HG03342 (cell line): Measurements from ENCODE around the gene ENDOD1.

Source experiments
- ATAC-seq: cut with Tn5 transposase; IDR thresholded peaks from one replicate; pipeline ENCODE4 v1.9.1; 2021; ENCODE audit warnings: mild to moderate bottlenecking, moderate library complexity; ENCODE audit not compliant: unreplicated experiment

The ENDOD1 gene

DNA sequence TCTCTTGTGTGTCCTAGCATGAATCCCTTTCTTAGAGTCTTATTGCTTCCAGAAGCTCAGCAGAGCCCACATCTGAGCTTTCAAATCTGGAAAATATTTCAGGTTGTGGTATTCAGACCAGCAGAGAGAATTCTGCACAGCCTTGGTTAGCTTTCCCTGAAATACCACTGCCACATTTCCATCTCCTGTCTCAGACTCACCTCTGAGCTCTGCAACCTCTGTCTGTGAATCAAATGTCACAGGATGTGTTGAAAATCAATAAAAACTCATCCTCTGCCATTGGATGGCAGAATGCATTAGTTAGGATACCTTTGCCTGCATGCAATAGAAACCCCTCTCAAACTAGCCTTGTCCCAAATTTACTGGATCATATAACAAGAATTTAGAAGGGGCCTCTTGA, 47.7 kb downstream of the ENDOD1 start:
- ATAC-seq = no peak

DNA sequence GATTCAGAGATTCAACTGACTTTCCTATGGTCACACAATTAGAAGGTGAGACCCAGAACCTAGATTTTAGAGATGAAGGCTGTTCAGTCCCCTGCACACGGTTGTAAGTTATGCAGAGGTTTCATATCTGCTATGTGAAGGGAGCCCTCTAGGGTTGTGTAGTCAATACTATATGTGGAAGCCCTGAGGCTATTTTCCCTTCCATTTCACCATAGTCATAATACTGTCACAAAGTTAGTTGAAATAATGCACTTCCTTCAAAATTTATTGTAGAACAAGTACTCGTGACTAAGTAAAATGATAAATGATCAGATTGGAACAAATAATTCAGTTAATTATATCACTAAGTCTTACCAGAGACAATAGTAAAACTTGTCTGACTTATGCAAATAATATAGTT, 48.8 kb downstream of the ENDOD1 start:
- ATAC-seq = peak; percentile 84

DNA sequence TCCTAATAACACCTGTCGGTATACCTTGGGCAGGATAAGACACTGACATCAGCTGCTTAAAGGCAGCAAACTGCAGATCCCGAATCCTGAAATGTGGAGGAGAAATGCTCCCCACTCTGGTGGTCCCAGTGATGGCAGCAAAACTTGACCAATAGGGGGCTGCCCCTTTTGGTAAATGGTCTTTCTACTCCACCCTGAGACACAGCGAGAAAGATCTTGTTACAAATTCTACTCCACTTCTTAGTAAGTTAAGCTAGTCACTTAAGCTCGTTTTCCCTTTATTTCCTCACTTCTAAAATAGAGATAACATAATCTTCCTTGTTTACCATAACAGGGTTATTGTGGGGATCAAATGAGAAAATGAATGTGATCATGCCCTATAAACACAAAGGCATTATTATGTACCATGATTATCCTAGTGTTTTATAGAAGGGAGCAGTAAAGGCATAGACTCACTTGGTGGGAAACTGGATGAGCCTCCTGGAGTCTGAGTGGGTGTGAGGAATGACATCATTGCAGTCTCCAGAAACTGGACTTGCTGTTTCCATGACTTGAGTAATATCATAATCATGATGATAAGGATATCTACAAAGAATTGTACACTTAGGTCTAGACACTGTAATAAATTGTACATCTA, 50.9 kb downstream of the ENDOD1 start:
- no peak for ATAC-seq

DNA sequence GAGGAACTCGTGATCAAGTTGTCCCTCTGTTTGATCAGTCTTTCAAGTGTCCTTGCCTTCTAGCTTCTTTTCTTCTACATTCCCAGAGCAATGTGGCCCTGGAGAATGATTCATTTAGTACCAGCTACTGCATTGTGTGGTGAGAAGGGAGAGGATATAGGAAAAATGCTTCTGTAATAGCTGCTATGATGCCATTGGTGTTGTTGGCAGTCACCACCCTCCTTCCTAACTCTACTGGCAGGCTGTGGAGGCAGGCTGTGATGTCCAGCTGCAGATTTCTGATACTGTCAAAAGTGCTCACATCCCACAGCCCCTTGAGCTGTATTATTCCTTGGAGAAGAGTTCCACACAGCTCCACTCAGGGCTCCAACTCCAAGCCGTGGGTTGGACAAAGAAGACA, 52.8 kb downstream of the ENDOD1 start:
- ATAC-seq = no peak

DNA sequence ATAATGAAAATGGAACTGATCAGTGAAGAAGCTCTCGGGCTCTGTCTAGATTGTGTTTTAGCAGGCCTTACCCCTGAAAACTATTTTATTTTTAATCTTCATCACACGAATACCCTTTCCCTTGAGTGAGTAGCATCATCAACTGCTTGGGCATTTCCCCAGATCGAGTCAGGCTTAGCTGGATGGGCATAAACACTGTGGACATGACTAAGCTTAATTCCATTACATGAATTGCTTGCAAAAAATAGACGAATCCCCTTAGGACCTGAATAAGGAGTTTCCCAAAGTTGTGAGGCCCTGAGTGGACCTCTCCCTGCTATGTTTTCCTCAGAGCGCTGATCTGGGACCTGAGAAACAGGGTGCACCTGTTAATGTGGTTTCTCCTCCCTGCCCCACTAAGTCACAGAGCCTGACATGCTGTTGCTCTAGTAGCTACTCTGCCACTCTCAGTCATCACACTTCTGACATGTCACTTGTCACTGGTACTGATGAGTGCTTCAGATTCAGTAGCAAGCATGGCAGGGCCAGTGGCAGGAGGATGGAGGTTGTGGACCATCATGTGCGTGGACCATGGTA, 53.5 kb downstream of the ENDOD1 start:
- no peak for ATAC-seq

DNA sequence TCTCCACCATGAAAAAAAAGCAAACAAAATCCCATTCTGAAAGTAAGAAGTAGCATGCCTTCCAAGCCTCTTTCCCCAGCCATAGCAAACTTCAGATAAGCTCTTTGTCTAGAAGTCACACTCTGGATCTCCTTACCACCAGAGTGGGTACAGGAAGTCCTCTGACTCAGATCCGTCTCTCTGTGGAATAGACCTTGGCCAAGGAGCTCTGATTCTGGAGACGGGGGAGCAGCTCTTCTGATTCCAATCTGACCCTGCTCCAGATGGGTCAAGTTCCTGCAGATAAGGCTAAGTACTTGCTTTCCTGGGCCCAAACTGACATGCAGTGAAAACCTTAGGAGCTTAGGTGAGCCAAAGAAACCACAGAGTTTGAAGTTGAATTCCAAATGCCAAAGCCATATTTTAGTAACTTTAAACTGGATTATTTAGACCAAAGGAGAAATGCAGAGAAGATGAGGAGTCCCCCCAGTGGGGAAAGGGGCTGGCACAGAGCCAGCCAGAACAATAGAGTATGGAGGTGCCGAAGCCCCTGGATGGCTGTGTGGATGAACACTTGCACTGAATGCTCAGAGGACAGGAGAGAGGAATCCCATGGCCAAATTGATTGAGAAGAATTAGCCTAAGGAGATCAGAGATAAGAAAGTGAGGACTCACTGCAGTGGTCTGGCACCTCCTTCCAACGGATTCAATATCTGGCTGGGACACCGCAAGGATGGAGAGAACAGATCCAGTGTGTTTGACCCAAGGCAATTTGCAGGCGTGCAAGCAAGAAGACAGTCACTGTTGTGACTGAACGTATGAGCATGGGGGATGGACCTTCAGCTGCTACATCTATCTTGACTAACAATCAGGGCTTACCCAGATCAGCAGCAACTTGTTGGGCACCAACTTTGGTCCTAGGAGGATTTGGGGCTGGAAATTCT, 54.9 kb downstream of the ENDOD1 start:
- no peak for ATAC-seq

DNA sequence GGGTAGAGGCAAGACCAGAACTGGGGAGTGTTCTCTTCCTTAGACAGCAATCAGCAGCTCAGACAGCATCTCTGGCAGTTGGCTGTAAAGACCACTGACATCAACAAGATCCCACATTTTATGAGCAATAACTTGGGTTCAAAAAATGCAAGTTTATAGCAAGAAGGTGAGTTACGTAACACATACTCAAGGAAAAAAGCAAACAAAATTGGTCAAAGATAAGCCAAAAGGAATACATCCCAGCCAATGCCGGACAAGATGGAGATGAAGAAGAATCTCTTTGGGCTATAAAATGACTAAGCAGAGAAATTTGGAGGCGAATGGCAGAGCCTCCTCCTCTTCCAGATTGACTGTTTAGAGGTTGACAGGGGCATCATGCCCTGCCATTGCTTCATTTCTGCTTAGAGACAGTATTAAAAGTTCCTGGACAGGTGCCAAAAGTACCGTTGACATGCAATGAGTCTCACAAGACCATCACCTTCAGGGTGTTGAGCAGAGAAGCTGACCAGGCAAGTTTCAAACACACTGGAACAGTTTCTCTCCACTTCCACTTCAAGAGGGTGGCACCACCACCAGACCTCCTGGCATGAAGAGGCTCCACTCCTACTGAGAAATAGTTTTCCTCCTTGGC, 55.9 kb downstream of the ENDOD1 start:
- no peak for ATAC-seq

DNA sequence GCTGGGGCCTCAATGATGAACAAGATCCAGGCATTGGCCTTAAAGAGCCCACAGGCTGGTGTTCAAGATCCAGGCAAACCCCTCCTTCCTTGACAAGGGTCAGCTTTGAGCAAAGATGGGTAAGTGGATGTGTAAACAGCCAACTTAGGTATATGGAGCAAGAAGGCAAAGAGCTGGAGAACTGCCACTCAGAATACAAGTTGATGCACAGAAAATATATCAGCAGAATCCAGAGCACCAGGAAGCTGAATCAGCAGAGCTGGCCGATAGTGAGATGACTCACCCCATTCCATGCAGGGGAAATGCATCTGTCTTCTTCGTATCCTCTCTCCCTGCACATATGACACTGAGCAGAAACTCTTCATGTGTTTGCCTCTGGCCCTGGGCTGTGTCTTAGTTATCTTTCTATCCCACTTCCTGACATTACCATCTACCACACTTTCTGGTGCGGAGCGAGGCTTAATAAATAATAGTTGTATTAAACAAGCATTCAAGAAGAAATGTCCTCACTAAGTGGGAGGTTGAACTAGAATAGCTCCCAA, 57.8 kb downstream of the ENDOD1 start:
- no peak for ATAC-seq

DNA sequence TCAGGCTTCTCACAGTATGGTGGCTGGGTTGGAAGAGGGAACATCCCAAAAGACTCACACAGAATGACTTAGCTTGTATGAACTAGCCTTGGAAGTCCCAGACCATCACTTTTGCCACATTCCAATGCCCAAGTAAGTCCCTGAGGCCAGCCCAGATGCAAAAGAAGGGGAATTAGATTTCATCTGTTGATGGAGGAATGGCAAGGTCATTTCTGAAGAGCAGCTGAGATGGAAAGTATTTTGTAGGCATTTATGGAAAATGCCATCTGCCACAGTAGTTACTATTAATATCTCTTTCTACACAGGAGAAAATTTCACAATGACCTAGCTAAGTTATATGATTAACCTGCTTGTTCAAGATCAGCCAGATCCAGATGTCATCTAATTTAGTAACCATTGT, 58.8 kb downstream of the ENDOD1 start:
- ATAC-seq = no peak

DNA sequence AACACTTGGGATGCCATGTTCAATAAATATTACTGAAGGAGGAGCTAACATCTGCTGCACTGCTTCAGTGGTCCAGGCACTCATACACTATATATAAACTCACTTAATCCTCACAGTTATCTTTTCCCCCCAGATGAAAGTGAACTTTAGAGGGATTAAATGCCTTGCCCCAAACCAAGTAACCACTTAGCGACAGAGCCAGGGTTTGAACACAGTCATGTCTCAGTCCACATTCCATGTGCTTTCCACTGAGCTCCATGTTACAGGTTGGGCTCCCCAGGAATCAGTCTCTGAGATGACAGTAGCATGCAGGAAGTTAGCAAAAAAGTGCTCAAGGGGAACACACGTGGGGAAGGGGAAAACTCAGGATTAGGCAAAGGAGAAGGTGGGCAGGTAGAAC, 59.3 kb downstream of the ENDOD1 start:
- ATAC-seq = no peak

DNA sequence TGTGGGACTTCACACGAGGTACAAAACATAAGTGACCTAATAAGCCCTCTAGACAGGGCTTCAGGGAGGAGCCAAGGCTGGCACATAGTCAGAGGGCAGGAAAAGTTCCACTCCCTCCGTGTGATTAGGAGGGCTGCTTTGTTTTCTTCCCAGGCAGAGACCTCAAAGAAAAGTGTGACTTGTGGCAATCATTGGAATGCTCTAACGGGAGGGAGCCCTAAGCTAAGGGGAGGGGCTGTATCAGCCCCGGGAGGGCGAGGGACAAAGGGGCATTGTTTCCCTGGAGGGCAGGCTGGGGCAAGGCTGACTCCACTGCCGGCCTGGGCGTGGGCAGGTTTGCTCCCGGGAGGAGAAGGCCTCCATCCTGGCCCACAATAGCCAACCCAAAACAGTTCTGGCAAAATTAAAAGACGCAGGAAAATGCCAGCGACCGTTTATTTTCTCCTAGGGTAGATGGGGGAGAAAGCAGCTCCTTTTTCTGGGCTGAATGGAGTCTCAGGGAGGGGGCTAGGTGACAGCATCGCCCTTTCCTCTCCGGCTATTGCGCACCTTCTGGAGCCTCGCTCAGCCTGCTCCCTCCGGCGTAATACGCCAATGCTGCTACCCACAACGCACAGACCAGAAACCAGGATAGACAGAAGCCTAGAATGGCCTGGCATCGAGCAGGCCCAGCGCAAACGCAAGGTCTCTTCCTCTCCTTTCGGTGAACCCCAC, 60.2 kb downstream of the ENDOD1 start:
- ATAC-seq = no peak

DNA sequence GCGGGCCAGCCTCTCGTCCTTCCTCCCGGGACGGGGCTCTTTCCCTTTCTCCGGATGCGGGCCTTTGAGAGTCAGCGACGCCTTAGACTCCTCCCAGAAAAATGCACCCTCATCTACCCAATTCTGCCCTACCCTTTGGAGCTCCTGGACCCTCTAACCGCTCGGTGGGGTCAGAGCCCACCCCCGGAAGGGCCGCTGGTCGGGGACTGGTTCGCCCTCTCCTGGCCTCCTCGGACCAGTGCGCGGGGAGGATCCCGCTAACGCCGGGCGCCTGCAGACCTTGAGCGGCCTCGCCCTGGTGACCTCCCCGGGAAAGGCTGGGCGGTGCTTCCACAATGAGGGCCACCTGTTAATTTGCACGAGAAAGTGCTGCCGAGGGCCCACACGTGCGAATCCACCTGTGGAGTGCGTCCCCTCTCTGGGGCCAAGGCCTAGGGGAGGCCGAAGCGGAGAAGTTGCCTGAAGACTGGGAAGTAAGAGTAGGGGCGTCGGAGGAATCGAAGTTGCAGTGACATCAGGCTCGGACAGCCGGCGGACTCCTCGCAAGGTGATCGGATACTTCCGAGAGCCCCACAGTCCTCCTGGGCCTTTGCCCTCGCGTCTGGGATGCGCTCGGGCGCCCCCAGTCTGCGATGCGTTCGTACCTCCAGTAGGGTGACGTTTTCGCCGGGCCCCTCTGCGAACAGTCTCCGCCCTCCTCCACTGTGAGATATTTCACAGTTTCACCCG, 61.5 kb downstream of the ENDOD1 start:
- peak; percentile 86 for ATAC-seq

DNA sequence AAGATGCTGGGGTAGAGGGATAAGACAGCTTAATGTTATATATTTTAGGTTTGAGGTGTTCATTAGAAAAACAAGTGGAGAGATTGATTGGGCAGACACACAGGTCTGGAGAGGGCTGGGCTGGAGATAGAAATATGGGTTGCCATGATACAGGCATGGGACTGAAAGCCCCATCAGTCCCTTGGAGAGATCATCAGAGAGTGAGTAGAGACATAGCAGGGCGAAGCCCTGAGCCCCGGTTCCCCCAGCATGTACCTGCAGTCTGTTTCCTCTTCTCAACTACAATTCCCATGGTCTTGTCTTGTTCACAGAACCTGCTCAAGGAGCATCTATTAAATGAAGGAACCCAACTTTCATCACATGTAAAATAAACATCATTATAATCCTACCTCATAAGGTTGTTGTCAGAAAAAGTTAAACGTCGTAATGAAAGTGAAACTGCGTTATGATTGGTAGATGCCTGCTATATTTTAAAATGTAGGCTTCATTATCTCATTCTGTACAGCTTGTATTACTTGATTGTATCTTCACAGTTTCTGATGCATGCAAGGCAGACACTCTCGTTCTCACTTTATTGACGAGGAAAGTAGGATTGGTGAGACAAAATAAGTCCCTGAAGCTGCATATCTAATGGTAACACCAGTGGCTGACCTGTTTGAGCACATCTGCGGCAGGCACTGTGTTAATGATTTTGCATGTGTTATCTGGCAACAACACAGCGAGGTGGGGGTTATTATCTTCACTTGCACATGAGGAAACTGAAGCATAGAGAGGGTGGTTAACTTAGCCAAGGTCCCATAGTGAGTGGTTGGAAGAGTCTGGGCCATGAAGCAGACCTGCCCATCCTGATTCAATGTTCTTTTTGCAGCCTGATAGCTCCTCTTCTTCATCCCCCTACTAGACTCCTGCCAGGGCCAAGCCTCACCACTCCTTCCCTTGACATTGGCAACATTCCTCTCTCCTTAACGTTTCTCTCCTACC, 63.5 kb downstream of the ENDOD1 start:
- ATAC-seq = no peak

DNA sequence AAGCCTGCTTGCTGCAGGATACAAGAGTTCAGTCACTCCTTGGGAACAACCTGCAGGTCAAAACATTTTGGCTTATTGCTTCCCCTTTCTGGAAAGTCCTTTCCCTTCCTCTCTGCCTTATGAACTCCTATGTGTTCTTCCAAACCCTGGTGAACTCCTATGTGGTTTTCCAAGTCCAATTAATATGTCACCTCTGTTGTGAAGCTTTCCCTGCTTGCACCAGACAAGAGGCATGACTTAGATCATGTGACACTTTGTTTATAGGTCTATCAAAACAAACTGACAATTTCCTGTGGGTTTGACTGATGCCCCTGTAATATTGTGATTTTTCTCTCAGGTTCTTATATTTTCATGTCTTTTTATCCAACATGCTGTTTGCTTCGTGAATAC, 64.2 kb downstream of the ENDOD1 start:
- ATAC-seq = no peak

DNA sequence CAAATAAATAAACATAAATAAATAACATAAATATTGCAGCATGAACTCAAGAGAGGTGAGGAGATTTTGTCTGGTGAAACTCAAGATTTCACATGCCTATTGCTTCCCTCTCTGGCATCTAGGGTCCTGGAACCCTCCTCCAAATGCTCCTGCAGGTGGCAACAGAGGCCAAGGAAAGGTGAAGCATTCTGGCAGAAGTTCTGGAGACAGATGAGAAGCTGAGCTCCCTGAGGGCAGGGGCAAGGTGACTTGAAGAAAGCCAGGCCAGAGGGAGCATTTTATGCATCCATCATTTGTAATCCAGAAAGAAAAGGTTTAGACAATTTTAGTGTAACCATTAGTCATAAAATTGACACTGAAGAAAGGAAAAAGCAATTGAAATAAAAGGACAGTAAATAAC, 64.9 kb downstream of the ENDOD1 start:
- ATAC-seq = no peak

DNA sequence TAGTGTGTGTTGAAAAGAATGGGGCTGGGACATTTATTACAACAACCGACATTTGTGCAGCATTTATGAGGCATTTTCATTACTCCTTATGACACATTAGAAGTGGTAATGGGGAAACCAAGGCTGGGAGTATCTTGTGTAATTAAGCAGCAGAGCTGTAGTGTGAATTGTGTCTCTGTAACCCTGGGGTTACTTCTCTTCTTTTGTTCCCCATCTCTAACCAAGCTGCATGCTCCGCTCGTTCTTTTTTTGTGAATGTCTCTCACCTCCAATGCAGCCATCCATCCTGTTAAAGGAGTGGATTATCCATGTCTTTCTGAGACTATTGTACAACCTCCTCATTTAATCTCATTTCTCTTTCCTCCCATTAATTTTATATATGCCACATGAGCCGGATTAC, 65.7 kb downstream of the ENDOD1 start:
- no peak for ATAC-seq

DNA sequence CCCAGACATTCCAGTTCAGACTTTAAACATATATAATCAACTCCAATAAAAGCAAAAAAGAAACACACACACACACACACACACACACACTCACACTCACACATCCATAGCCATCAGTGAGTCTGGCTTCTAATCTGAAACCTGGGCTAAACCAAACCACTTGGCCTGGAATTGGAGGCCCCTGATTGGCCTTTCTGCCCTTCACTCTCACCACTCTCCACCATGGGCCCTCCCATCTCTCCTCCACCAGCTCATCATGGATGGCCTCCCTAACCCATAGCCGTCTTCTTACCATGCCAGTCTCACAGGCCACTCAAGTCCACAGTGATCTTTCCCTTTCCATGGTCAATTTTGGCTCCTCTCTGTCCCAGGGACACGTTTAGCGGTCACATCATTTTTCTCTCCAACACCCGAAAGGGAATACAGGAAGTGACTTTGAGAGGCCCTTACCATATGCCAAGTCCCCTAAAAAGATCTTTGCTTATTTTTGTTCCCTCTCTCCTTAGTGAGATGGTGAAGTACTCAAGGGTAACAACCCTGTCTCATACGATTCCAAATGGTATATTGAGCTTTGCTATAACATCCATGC, 66.6 kb downstream of the ENDOD1 start:
- no peak for ATAC-seq

DNA sequence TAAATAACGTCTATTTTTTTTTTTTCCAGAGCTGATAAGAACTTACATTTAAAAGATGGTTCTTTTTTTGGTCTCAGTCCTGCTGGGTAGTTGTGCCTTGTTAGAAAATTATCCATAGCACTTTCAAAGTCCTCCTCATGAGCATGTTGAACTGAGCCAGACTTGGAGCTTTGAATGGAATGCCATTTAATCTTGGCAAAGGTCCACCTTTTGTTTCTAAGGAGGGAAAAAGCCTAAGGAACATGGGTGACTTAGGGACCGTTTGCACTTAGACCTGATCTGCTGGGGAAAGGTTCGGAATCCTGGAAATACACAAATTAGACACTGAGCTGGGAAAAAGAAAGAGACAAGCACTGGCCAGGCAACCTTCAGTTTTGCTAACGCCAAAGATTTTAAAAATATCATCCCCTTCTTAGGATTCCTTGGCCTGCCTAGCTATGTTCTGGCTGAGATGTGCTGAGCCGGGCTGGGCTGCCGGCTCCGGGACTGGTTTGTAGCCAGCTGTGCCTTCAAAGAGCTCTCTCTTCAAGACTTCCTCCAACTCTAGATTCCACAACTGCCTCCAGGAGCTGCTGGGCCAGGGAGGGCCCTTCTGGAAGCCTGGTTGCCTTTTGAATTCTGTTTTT, 67.4 kb downstream of the ENDOD1 start:
- ATAC-seq = no peak
